GM12873 (cell line): ENCODE measurements around the gene HTR1E.

Experiments
- TF ChIP-seq, protein P1 (sequence below): IDR thresholded peaks from 2 replicates; pipeline ENCODE4 v1.5.1; 2012; ENCODE audit warnings: low read depth, mild to moderate bottlenecking, moderate library complexity, low read length, control low read depth; ENCODE audit not compliant: insufficient read depth; ENCODE audit errors: missing control alignments

Gene HTR1E

DNA sequence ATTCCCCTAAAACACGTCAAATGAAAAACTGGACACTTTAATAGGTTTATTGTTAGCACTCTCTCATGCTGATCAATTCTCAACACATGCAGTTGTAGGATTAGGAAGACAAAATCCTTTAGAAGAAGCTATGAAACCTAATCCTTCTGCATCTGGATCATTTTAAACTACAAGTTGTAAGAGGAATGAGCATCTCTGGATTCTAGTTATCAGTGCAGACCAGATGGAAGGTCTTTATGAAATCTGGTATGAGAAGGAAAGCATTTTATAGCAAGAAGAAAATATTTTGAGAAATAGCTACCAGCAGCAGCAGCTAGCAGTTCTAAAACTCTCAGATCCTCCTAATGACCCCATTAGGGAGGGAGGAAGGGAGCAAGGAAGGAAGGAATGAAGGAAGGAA is 4.1 kb downstream of the HTR1E start:
- TF ChIP-seq, protein P1, sequence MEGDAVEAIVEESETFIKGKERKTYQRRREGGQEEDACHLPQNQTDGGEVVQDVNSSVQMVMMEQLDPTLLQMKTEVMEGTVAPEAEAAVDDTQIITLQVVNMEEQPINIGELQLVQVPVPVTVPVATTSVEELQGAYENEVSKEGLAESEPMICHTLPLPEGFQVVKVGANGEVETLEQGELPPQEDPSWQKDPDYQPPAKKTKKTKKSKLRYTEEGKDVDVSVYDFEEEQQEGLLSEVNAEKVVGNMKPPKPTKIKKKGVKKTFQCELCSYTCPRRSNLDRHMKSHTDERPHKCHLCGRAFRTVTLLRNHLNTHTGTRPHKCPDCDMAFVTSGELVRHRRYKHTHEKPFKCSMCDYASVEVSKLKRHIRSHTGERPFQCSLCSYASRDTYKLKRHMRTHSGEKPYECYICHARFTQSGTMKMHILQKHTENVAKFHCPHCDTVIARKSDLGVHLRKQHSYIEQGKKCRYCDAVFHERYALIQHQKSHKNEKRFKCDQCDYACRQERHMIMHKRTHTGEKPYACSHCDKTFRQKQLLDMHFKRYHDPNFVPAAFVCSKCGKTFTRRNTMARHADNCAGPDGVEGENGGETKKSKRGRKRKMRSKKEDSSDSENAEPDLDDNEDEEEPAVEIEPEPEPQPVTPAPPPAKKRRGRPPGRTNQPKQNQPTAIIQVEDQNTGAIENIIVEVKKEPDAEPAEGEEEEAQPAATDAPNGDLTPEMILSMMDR = no peak

DNA sequence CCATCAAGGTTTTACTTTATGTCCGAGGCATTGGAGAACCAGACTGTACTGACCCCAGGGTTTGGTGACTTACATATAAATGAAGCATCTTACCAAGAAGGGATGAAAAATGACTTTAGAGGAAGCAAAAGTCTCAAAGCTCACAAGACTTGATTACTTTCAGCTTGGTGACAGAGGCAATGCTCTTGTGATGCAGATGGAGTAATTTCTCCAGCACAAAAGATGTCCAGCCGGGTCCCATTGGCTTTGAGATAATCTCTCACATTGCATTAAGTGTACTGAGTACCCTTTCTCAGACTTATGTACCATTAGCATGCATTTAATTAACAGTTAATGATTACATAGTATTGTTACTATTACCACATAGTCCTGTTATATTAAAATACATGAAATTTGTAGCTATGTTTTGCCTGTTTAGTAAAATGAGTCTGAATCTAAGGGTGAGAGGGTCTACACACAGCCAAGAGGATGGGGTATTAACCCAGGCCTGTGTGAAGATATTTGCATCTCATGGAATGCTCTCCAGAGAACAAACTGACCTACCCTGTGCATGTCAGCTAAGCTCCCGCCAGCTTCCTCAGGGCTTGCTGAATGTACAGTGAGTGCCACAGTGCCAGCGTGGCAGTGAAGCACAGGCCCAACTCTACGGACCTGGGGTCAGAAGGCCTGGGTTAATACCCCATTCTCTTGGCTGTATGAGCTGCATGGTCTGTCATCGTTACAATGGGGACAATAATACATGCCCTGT is 5.6 kb downstream of the HTR1E start:
- TF ChIP-seq, protein P1 = no peak

DNA sequence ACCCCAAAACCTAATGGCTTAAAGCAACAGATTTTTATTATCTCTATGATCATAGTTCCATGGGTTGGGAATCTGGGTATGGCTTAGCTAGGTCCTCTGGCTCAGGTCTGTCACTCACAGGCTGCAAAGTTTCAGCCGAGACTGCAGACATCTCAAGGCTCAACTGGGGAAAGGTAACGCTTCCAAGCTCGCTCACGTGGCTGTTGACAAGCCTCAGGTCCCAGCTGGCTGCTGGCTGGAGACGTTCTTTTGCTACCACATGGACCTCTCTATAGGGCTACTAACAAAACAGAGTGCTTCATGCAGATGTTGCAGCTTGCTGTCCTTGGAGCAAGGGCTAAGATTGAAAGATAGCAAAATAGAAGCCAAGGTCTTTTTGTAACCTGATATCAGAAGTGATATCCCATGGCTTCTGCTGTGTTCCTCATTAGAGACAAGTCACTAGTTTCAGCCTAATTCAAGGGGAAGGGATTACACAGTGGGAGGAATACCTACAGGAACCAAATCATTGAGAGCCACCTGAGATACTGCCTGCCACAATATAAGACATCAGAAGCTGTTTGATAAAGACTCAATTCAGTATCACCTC is 6.6 kb downstream of the HTR1E start:
- TF ChIP-seq, protein P1 = no peak

DNA sequence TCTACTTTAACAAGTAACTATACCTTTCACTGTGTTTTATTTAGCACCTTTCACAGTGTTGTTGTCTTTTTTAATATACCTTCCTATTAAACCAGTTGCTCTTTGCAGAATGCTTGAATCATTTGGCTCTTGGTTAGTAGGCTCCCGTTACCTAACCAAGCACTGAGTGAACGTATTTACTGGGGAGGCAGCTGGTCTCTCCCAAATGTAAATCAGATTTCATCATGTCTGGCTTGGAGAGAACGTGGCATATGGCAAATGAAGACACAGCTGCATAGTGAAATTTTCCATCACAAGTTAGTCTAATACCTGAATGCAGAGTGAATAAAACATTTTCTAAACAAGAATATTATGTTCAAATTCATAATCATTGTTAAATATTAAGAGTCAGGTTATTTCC is 12.4 kb downstream of the HTR1E start:
- TF ChIP-seq, protein P1 = no peak

DNA sequence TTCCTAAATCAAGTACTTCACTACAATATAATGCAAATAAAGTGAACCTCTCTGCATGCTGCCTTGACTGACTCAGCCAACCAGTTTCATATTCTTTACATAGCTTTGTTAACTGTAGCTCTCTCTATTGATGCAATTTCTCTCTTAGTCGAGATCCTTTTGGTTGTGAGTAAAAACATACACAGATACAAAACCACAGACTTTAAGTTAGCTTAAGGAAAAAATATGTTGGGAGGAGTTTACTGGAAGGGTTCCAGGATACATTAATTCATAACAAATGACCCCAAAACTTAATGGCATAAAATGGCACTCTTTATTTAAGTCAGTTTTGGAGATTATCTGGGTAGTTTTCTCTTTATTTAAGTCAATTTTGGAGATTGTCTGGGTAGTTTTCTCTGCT is 15.7 kb downstream of the HTR1E start:
- TF ChIP-seq, protein P1 = no peak

DNA sequence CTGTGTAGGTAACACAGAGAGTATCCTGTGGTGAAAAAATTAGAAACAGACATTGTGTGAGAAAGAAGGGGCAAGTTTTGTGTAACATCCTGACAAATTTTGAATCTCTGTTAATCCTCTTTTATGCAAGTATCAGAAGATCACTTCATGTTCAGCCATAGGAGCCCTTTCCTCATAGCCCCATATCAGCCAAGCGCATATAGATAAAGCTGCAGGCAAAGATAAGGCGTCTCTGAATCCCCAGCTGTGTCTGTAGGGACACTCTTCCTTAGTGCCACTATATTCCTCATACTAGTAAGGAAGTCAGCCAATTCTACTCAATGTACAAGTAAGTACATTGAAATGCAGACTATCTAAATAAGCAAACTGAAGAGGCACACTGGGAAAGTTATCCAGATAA is 22.3 kb downstream of the HTR1E start:
- TF ChIP-seq, protein P1 = no peak

DNA sequence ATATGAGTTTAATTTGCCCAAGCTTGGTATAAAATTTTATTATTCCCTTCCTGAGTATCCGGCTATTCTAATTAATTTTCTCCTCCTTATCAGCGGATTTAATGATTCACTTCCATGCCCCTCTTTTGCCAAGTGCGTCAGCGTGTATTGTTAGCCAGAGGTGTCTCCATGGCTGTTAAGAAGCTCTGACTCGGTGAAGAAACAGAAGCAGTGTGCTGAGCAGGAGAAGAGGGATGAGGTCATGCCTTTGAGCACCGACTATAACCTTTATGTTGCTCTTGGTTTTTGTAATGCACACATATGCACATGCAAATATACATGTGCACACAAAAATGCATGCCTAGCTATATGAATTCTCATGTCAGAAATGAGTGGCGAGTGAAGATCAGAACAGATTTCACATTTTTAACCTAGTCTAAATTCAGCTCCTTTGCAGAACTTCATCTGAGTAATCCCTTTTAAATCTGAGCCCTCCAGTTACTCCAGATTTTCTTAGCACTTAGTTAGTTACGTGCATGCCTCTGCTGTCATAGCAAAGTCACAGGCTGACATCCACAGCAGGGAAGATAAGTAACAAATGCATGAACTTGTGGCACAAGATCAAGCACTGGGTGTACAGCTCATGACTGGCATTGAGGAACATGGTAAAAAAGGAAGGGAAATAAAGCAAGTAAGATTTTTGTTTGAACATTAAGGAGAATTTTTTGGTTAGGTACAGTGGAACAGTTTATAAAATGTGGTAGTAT is 24.3 kb downstream of the HTR1E start:
- TF ChIP-seq, protein P1 = no peak
